Hepatocyte (in vitro differentiated cells): ENCODE data around the gene ELMOD3.

ENCODE experiments used
- EZH2 ChIP-seq: fragments of 200-600 bp; sonication (generic); IDR thresholded peaks from 2 replicates; pipeline ENCODE4 v1.6.1; 2016; ENCODE audit warnings: antibody characterized with exemption, mild to moderate bottlenecking, borderline replicate concordance
- TF ChIP-seq, protein P1 (sequence below): fragments of 200-600 bp; sonication (generic); IDR thresholded peaks from 2 replicates; pipeline ENCODE4 v1.5.1; 2016; ENCODE audit warnings: antibody characterized with exemption, mild to moderate bottlenecking; ENCODE audit not compliant: poor library complexity

DNA sequence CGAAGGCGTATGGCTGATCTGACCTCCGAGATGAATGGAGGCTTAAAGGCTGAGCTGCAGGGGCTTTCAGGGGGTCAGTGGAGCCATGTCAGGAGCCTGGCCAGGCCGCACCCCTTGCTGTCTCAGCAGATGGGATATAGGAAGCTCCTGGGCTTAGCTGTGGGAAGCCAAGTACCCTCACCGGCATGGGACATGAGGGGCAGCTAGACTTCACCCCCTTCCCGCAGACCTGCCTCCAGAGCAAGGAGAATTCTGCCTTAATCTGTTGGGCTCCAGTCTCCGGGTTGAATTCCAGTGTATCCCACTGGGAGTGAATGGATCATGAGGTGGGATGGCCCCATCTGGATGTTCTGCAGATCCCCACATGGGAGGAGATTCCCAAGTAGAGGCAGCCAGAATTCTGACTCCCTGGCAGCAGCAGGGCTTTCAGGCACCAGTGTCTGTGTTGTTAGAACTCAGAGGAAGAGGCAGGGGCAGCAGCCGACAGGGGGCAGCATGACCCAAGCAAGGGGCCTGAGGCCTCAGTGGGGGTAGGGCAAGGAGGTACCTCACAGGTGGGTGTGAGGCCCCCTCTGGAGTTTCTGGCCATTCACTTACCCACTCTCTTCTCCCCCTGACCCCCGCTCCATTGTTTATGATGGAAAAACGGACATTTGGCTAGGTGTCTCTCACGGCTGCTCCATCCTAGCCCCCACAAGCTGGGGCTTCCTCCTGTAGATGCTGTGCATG, 36.5 kb downstream of the ELMOD3 start:
- TF ChIP-seq, protein P1, sequence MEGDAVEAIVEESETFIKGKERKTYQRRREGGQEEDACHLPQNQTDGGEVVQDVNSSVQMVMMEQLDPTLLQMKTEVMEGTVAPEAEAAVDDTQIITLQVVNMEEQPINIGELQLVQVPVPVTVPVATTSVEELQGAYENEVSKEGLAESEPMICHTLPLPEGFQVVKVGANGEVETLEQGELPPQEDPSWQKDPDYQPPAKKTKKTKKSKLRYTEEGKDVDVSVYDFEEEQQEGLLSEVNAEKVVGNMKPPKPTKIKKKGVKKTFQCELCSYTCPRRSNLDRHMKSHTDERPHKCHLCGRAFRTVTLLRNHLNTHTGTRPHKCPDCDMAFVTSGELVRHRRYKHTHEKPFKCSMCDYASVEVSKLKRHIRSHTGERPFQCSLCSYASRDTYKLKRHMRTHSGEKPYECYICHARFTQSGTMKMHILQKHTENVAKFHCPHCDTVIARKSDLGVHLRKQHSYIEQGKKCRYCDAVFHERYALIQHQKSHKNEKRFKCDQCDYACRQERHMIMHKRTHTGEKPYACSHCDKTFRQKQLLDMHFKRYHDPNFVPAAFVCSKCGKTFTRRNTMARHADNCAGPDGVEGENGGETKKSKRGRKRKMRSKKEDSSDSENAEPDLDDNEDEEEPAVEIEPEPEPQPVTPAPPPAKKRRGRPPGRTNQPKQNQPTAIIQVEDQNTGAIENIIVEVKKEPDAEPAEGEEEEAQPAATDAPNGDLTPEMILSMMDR = peak; percentile 61
- no peak for TF ChIP-seq EZH2
